AG04450 (cell line): ENCODE data around the gene ADIPOR1. TPM values are rescaled to one million over a fixed set of nuclear protein-coding genes. Genes with fewer than 3 reads are reported as not detected.
"Not testable (repeated sequence)": the region's sequence is repeated elsewhere in the genome, so short reads cannot be mapped to it uniquely, and the experiment has no call there.

Experiments
- CTCF ChIA-PET: fragments of 300-600, 350-600 bp; formaldehyde crosslinking; extraction: SDS; loops from one replicate; lab custom pipeline; 2022; ENCODE audit warnings: antibody characterized with exemption, inconsistent platforms; lab: Charles Lee
- POLR2A ChIA-PET: fragments of 350-600 bp; formaldehyde crosslinking; extraction: SDS; loops from one replicate; lab custom pipeline; 2021; ENCODE audit warnings: antibody characterized with exemption, inconsistent platforms; lab: Yijun Ruan, JAX
- DNase-seq: peaks from one replicate; pipeline ENCODE4 v3.0.0-alpha.2; 2011; ENCODE audit warnings: low read depth, low spot score
- H3K27ac ChIP-seq: one replicate; pipeline ENCODE4 v1.5.1; 2012; ENCODE audit warnings: low read depth, low read length, control low read depth
- H3K27me3 ChIP-seq: one replicate; pipeline ENCODE4 v1.6.0; 2012; ENCODE audit warnings: low read length; ENCODE audit not compliant: control insufficient read depth, insufficient read depth
- H3K4me3 ChIP-seq: 2 replicates; pipeline ENCODE4 v1.5.1; 2011; ENCODE audit warnings: mild to moderate bottlenecking, low read depth, low read length, control low read depth
- H3K9me3 ChIP-seq: 2 replicates; pipeline ENCODE4 v1.5.1; 2012; ENCODE audit warnings: low read length; ENCODE audit not compliant: control insufficient read depth, insufficient read depth
- CTCF ChIP-seq: IDR thresholded peaks from 2 replicates; pipeline ENCODE4 v1.5.1; 2011; ENCODE audit warnings: low read depth, low read length, control low read depth, inconsistent platforms
- polyA plus RNA-seq: library from polyadenylated mRNA; depleted of rRNA; stranded (reverse); fragments of >200 nt; gene quantifications from 2 replicates; pipeline ENCODE4 v1.2.3, GENCODE V29; 2011; rRNA removed
- small RNA-seq: library from RNA; depleted of rRNA; stranded (forward); fragments of <200 nt; gene quantifications from one replicate; pipeline ENCODE3, GENCODE V24; 2012; ENCODE audit warnings: low read depth; ENCODE audit not compliant: insufficient read length

The ADIPOR1 gene
- polyA plus RNA-seq, 1 experiment, result 124 TPM

- DNase-seq, result no peak
- Histone ChIP-seq H3K4me3 (no peak overlapping the region), H3K27me3 (no peaks in the 10 kb centered on the region), H3K9me3 (no peaks in the 10 kb centered on the region), H3K27ac (no peak overlapping the region)
- ChIA-PET POLR2A (no interaction called here), CTCF (interaction anchor here (0.6 kb wide), 2 partner anchors 53 to 59 kb away, joined by 3 to 6 read pairs; no protein-coding TSS in a partner anchor)
- no peak for TF ChIP-seq CTCF
These were observed 52.8 kb downstream of the ADIPOR1 start for GRCh38 chr1:202905331-202905730.

DNA sequence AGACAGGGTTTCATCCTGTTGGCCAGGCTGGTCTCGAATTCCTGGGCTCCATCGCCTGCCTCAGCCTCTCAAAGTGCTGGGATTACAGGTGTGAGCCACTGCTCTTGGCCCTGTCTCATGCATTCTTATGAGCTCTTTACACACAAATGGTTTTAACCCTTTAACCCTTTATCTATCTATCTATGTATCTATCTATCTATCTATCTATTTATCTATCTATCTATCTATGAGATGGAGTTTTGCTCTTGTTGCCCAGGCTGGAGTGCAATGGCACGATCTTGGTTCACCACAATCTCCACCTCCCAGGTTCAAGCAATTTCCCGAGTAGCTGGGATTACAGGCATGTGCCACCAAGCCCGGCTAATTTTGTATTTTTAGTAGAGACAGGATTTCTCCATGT, 54.3 kb downstream of the ADIPOR1 start:
- H3K27me3 ChIP-seq, CTCF ChIA-PET, H3K9me3 ChIP-seq, H3K27ac ChIP-seq, H3K4me3 ChIP-seq, POLR2A ChIA-PET, DNase-seq: not testable (repeated sequence)

GRCh38 chr1:202901555-202901954, 56.6 kb downstream of the ADIPOR1 start:
- ChIA-PET POLR2A (no interaction called here), CTCF (no interaction called here)
- Histone ChIP-seq H3K9me3 (no peaks in the 10 kb centered on the region), H3K4me3 (no peak overlapping the region), H3K27ac (no peak overlapping the region), H3K27me3 (no peaks in the 10 kb centered on the region)
- no peak for TF ChIP-seq CTCF
- no peak for DNase-seq

GRCh38 chr1:202892501-202892900, 65.6 kb downstream of the ADIPOR1 start:
- no peaks in the 10 kb centered on the region for H3K27me3 ChIP-seq
- no peak overlapping the region for H3K27ac ChIP-seq
- no peaks in the 10 kb centered on the region; the same call in 1 of the 2 replicates for H3K9me3 ChIP-seq
- POLR2A ChIA-PET, result no interaction called here
- CTCF ChIA-PET, result no interaction called here
- no peak for DNase-seq
- H3K4me3 ChIP-seq, result no peak overlapping the region
- TF ChIP-seq CTCF, result no peak

Small RNA genes within 50 kb of the gene (small RNA-seq; reads per million reads assigned to genes)
- not detected for gene RF00019

Other genes starting within 250 kb of the ADIPOR1 start
- gene SYT2, start 247.9 kb downstream of the ADIPOR1 start, polyA plus RNA-seq, result 0.01 and 0.04 TPM in 2 replicates
- 62.7 and 79.1 TPM in 2 replicates for gene KDM5B, start 149.9 kb downstream of the ADIPOR1 start, polyA plus RNA-seq
- gene PCAT6, start 147.4 kb downstream of the ADIPOR1 start, polyA plus RNA-seq, result 3.0 and 4.0 TPM in 2 replicates
- 11.5 and 12.6 TPM in 2 replicates for gene RABIF, start 69.2 kb downstream of the ADIPOR1 start, polyA plus RNA-seq
- gene KLHL12, start 31.1 kb downstream of the ADIPOR1 start, polyA plus RNA-seq, result 42.3 and 54.2 TPM in 2 replicates
- gene CYB5R1, start 8.9 kb upstream of the ADIPOR1 start, polyA plus RNA-seq, result 43.6 and 44.8 TPM in 2 replicates
- gene TMEM183A, start 49.1 kb upstream of the ADIPOR1 start, polyA plus RNA-seq, result 91.5 and 93.4 TPM in 2 replicates
- 0.82 and 1.5 TPM in 2 replicates for gene PPFIA4, start 68.2 kb upstream of the ADIPOR1 start, polyA plus RNA-seq
- not detected in 2 replicates for gene MYOG, start 127.7 kb upstream of the ADIPOR1 start, polyA plus RNA-seq
- 1.7 and 2.1 TPM in 2 replicates for gene ADORA1, start 169.4 kb upstream of the ADIPOR1 start, polyA plus RNA-seq
- gene MYBPH, start 217.5 kb upstream of the ADIPOR1 start, polyA plus RNA-seq, result 0.04 and 0.09 TPM in 2 replicates
- gene CHI3L1, start 228.4 kb upstream of the ADIPOR1 start, polyA plus RNA-seq, result 6.4 and 8.9 TPM in 2 replicates